Neural cell (in vitro differentiated cells): ENCODE data around the gene LRFN3. TPM values are rescaled to one million over a fixed set of nuclear protein-coding genes. Genes with fewer than 3 reads are reported as not detected.

Experiments used
- H2AFZ ChIP-seq: fragments of 200-600, 300-800 bp; sonication (generic), shearing (Covaris generic); 2 replicates; pipeline ENCODE4 v1.6.0; 2014; ENCODE audit warnings: low read depth, mild to moderate bottlenecking, antibody characterized with exemption, low read length, moderate library complexity
- H3F3A ChIP-seq: fragments of 200-600 bp; shearing (Covaris generic); 2 replicates; pipeline ENCODE4 v1.6.1; 2016; ENCODE audit warnings: mild to moderate bottlenecking, moderate library complexity, mixed read lengths, antibody characterized with exemption, low read length; ENCODE audit not compliant: insufficient read depth, poor library complexity, severe bottlenecking
- H3K27ac ChIP-seq: fragments of 200-600, 300-800 bp; sonication (generic), shearing (Covaris generic); 2 replicates; pipeline ENCODE4 v1.5.1; 2014; ENCODE audit warnings: mild to moderate bottlenecking, low read length, moderate library complexity
- H3K27me3 ChIP-seq: fragments of 300-800, 200-600 bp; sonication (generic), shearing (Covaris generic); 2 replicates; pipeline ENCODE4 v1.6.0; 2014; ENCODE audit warnings: mild to moderate bottlenecking, low read depth, low read length, moderate library complexity; ENCODE audit not compliant: insufficient read depth
- H3K36me3 ChIP-seq: fragments of 300-800, 200-600 bp; sonication (generic), shearing (Covaris generic); 2 replicates; pipeline ENCODE4 v1.5.1; 2014; ENCODE audit warnings: mild to moderate bottlenecking, antibody characterized with exemption, low read length, moderate library complexity; ENCODE audit not compliant: insufficient read depth
- H3K4me2 ChIP-seq: fragments of 300-800, 200-600 bp; sonication (generic), shearing (Covaris generic); 2 replicates; pipeline ENCODE4 v1.6.0; 2014; ENCODE audit warnings: mild to moderate bottlenecking, low read length
- H3K4me3 ChIP-seq: fragments of 300-800, 200-600 bp; sonication (generic), shearing (Covaris generic); 2 replicates; pipeline ENCODE4 v1.5.1; 2014; ENCODE audit warnings: mild to moderate bottlenecking, low read length, moderate library complexity
- H3K79me2 ChIP-seq: fragments of 200-600 bp; shearing (Covaris generic); replicated peaks from 2 replicates; pipeline ENCODE4 v1.6.0; 2014; ENCODE audit warnings: mild to moderate bottlenecking, low read length, moderate library complexity; ENCODE audit not compliant: insufficient read depth
- H3K9ac ChIP-seq: fragments of 300-800, 200-600 bp; sonication (generic), shearing (Covaris generic); 2 replicates; pipeline ENCODE4 v1.6.1; 2016; ENCODE audit warnings: mild to moderate bottlenecking, low read length, mixed read lengths
- H3K9me2 ChIP-seq: fragments of 200-600 bp; shearing (Covaris generic); 2 replicates; pipeline ENCODE4 v1.6.1; 2016; ENCODE audit warnings: mild to moderate bottlenecking, low read length, mixed read lengths; ENCODE audit not compliant: insufficient read depth
- H3K9me3 ChIP-seq: fragments of 200-600, 300-800 bp; sonication (generic), shearing (Covaris generic); 2 replicates; pipeline ENCODE4 v1.6.1; 2016; ENCODE audit warnings: mild to moderate bottlenecking, mixed run types, low read length, moderate library complexity, mixed read lengths
- H4K20me1 ChIP-seq: fragments of 200-600 bp; shearing (Covaris generic); 2 replicates; pipeline ENCODE4 v1.6.1; 2016; ENCODE audit warnings: mild to moderate bottlenecking, mixed run types; ENCODE audit not compliant: insufficient read depth
- CTCF ChIP-seq: fragments of 450-650 bp; IDR thresholded peaks from 2 replicates; pipeline ENCODE4 v1.5.1; 2014; ENCODE audit warnings: antibody characterized with exemption, mild to moderate bottlenecking, moderate library complexity; ENCODE audit not compliant: poor library complexity, severe bottlenecking
- EP300 ChIP-seq: fragments of 450-650 bp; conservative IDR thresholded peaks from 2 replicates; pipeline ENCODE4 v1.6.1; 2014; ENCODE audit warnings: antibody characterized with exemption, mild to moderate bottlenecking, moderate library complexity; ENCODE audit not compliant: poor library complexity, severe bottlenecking
- EZH2 ChIP-seq: fragments of 200-600, 300-800 bp; shearing (Covaris generic), sonication (generic); IDR thresholded peaks from 2 replicates; pipeline ENCODE4 v1.6.1; 2014; ENCODE audit warnings: antibody characterized with exemption, low read length, borderline replicate concordance, mild to moderate bottlenecking; ENCODE audit not compliant: insufficient read depth, poor library complexity, severe bottlenecking
- MXI1 ChIP-seq: fragments of 450-650 bp; conservative IDR thresholded peaks from 2 replicates; pipeline ENCODE4 v1.6.1; 2014; ENCODE audit warnings: antibody characterized with exemption, mild to moderate bottlenecking; ENCODE audit not compliant: poor library complexity, severe bottlenecking
- POLR2AphosphoS5 ChIP-seq: IDR thresholded peaks from 2 replicates; pipeline ENCODE4 v1.6.1; 2012
- RAD21 ChIP-seq: fragments of 450-650 bp; conservative IDR thresholded peaks from 2 replicates; pipeline ENCODE4 v1.6.1; 2014; ENCODE audit warnings: antibody characterized with exemption, mild to moderate bottlenecking, moderate library complexity
- REST ChIP-seq: IDR thresholded peaks from 2 replicates; pipeline ENCODE4 v1.6.1; 2012; ENCODE audit warnings: borderline replicate concordance
- SMC3 ChIP-seq: fragments of 450-650 bp; conservative IDR thresholded peaks from 2 replicates; pipeline ENCODE4 v1.6.1; 2014; ENCODE audit warnings: antibody characterized with exemption, mild to moderate bottlenecking, moderate library complexity; ENCODE audit not compliant: poor library complexity
- TAF1 ChIP-seq: IDR thresholded peaks from 2 replicates; pipeline ENCODE4 v1.6.1; 2012; ENCODE audit warnings: low read depth
- polyA plus RNA-seq: library from polyadenylated mRNA; depleted of rRNA; stranded (reverse); fragments of >200 nt; gene quantifications from 2 replicates; pipeline ENCODE4 v1.2.3, GENCODE V29; 2014

Gene LRFN3
- polyA plus RNA-seq, 1 donor from 2014 or later, result 11.1 TPM

DNA sequence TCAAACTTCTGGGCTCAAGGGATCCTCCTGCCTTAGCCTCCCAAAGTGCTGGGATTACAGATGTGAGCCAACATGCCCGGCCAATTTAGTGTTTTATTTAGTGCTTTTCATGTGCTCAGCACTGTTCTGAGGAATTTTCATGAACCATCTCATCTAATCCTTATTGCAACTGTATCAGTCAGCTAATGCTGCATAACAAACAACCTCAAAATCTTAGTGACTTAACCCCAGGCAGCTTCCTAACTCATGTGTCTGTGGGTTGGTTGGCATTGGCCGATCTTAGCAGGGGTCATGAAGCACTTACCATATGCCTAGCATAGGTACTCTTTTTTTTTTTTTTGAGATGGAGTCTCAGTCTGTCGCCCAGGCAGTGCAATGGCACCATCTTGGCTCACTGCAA is 52.6 kb downstream of the LRFN3 start:
- H3K9me2 ChIP-seq, result no peaks in the 10 kb centered on the region
- no peak overlapping the region for H3K4me3 ChIP-seq
- H3K36me3 ChIP-seq, result no peaks in the 10 kb centered on the region
- H3F3A ChIP-seq, result no peaks in the 10 kb centered on the region
- no peak overlapping the region for H3K27ac ChIP-seq
- H2AFZ ChIP-seq, result no peak overlapping the region
- TF ChIP-seq MXI1, result no peak
- no peak for TF ChIP-seq POLR2AphosphoS5
- TF ChIP-seq EZH2, result no peak
- no peak for TF ChIP-seq TAF1
- TF ChIP-seq REST, result no peak
- TF ChIP-seq CTCF, result no peak
- no peak for TF ChIP-seq EP300
- no peak for TF ChIP-seq RAD21
- no peak for TF ChIP-seq SMC3
- H3K9me3 ChIP-seq, result no peaks in the 10 kb centered on the region
- no peaks in the 10 kb centered on the region for H3K79me2 ChIP-seq
- no peaks in the 10 kb centered on the region for H4K20me1 ChIP-seq
- no peak overlapping the region for H3K4me2 ChIP-seq
- no peak overlapping the region for H3K9ac ChIP-seq
- peaks cover 14% of the 10 kb centered on the region for H3K27me3 ChIP-seq

DNA sequence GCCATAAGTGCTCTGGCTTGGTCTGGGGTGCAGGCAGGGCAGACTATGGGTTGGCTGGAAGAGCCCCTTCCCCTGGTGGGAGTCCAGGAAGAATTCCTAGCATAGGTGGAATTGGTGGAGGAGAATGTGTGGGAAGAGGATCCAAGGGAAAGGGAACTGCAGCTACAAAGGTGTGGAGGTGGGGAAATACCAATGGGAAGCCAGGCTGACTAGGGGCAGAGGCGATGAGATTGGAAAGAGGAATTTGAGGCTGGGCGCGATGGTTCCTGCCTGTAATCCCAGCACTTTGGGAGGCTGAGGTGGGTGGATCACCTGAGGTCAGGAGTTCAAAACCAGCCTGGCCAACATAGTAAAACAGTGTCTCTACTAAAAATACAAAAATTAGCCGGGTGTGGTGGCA is 54.0 kb downstream of the LRFN3 start:
- no peak overlapping the region for H2AFZ ChIP-seq
- TF ChIP-seq EP300, result no peak
- no peak for TF ChIP-seq MXI1
- TF ChIP-seq RAD21, result no peak
- no peak for TF ChIP-seq EZH2
- TF ChIP-seq SMC3, result no peak
- no peak for TF ChIP-seq CTCF
- TF ChIP-seq POLR2AphosphoS5, result no peak
- no peak for TF ChIP-seq REST
- no peak for TF ChIP-seq TAF1
- no peak overlapping the region for H3K27ac ChIP-seq
- no peak overlapping the region for H3K9ac ChIP-seq
- no peaks in the 10 kb centered on the region for H3K79me2 ChIP-seq
- H3K36me3 ChIP-seq, result no peaks in the 10 kb centered on the region
- no peak overlapping the region for H3K4me3 ChIP-seq
- H3K27me3 ChIP-seq, result peaks cover 14% of the 10 kb centered on the region
- H4K20me1 ChIP-seq, result no peaks in the 10 kb centered on the region
- H3K9me2 ChIP-seq, result no peaks in the 10 kb centered on the region
- no peak overlapping the region for H3K4me2 ChIP-seq
- H3F3A ChIP-seq, result no peaks in the 10 kb centered on the region
- no peaks in the 10 kb centered on the region for H3K9me3 ChIP-seq
